HepG2 (cell line): ENCODE data around the gene GCM1. TPM values are rescaled to one million over a fixed set of nuclear protein-coding genes. Genes with fewer than 3 reads are reported as not detected.

Source experiments
- CTCF ChIP-seq: sonication (generic); formaldehyde crosslinking; IDR thresholded peaks from 2 replicates; pipeline ENCODE4 v1.5.0; 2020; ENCODE audit warnings: mild to moderate bottlenecking, missing genetic modification reagents, moderate library complexity
- FUBP1 ChIP-seq: sonication (generic); formaldehyde crosslinking; IDR thresholded peaks from 2 replicates; pipeline ENCODE4 v1.5.1; 2020; ENCODE audit warnings: missing genetic modification reagents, mild to moderate bottlenecking, borderline replicate concordance
- HINFP ChIP-seq: sonication (generic); formaldehyde crosslinking; IDR thresholded peaks from 2 replicates; pipeline ENCODE4 v1.4.0; 2020; ENCODE audit warnings: low read depth, mild to moderate bottlenecking, missing genetic modification reagents
- JARID2 ChIP-seq: sonication (generic); formaldehyde crosslinking; IDR thresholded peaks from 2 replicates; pipeline ENCODE4 v1.8.1; 2023; ENCODE audit warnings: missing genetic modification reagents, inconsistent platforms; ENCODE audit not compliant: insufficient replicate concordance
- NR2C2 ChIP-seq: sonication (generic); formaldehyde crosslinking; IDR thresholded peaks from 2 replicates; pipeline ENCODE4 v1.4.0; 2020; ENCODE audit warnings: missing genetic modification reagents, mild to moderate bottlenecking, moderate library complexity, borderline replicate concordance
- NR3C1 ChIP-seq: sonication (generic); formaldehyde crosslinking; IDR thresholded peaks from 2 replicates; pipeline ENCODE4 v1.4.0; 2020; ENCODE audit warnings: missing genetic modification reagents
- PATZ1 ChIP-seq: sonication (generic); formaldehyde crosslinking; IDR thresholded peaks from 2 replicates; pipeline ENCODE4 v1.4.0; 2020; ENCODE audit warnings: missing genetic modification reagents
- SMAD9 ChIP-seq: sonication (generic); formaldehyde crosslinking; IDR thresholded peaks from 2 replicates; pipeline ENCODE4 v1.5.1; 2020; ENCODE audit warnings: mild to moderate bottlenecking, missing genetic modification reagents
- TEAD2 ChIP-seq: sonication (generic); formaldehyde crosslinking; IDR thresholded peaks from 2 replicates; pipeline ENCODE4 v1.9.0; 2021; ENCODE audit warnings: missing genetic modification reagents
- YEATS2 ChIP-seq: sonication (generic); formaldehyde crosslinking; IDR thresholded peaks from 2 replicates; pipeline ENCODE4 v1.4.0; 2020; ENCODE audit warnings: missing genetic modification reagents, borderline replicate concordance
- ZMAT5 ChIP-seq: sonication (generic); formaldehyde crosslinking; IDR thresholded peaks from 2 replicates; pipeline ENCODE4 v1.5.0; 2020; ENCODE audit warnings: mild to moderate bottlenecking, low read depth, missing genetic modification reagents, borderline replicate concordance
- ZNF225 ChIP-seq: sonication (generic); formaldehyde crosslinking; IDR thresholded peaks from 2 replicates; pipeline ENCODE4 v1.4.0; 2020; ENCODE audit warnings: mild to moderate bottlenecking, missing genetic modification reagents
- ZNF724P ChIP-seq: sonication (generic); formaldehyde crosslinking; IDR thresholded peaks from 2 replicates; pipeline ENCODE4 v1.8.0; 2022; ENCODE audit warnings: missing genetic modification reagents, borderline replicate concordance
- ZNF747 ChIP-seq: sonication (generic); formaldehyde crosslinking; IDR thresholded peaks from 2 replicates; pipeline ENCODE4 v1.8.1; 2023; ENCODE audit warnings: missing genetic modification reagents, mild to moderate bottlenecking, borderline replicate concordance
- polyA plus RNA-seq, 8 experiments: library from polyadenylated mRNA; depleted of rRNA in 3 of 8; stranded (reverse) in 7 of 8; unstranded in 1 of 8; fragments of >200 nt; fragmentation: Illumina TruSeq in 4 of 8; extraction: Trizol in 4 of 8; gene quantifications; 2 replicates each; pipeline versions ENCODE4 v1.2.1 to v1.2.3, GENCODE V29; 2011 to 2016; ENCODE audit warnings: low read depth in 4 of 8, missing spikeins in 1 of 8, mixed read lengths in 1 of 8; ENCODE audit not compliant: insufficient read depth in 1 of 8
- total RNA-seq, 5 experiments: library from RNA; depleted of rRNA; stranded (reverse); fragments of >200 nt; fragmentation: Illumina TruSeq; extraction: Trizol; gene quantifications; 2 replicates each; pipeline ENCODE4 v1.2.3, GENCODE V29; 2016; ENCODE audit warnings: low read depth in 1 of 5

Gene GCM1
- total and polyA plus RNA-seq, 2 of the 13 experiments (the other 11 are each of a cell fraction or from before 2014, with no cell fraction given) = 0.04 to 0.13 TPM

GRCh38 chr6:53171605-53172467 is 23.2 kb upstream of the GCM1 start (continued):
- TF ChIP-seq TEAD2 (CRISPR knock-in tag) (no peak), FUBP1 (CRISPR knock-in tag) (peak; percentile 88; the same call in 1 of the 2 replicates), NR2C2 (CRISPR knock-in tag) (0 out of 2 replicates have a peak, but pooled peaks have one; percentile 26), YEATS2 (CRISPR knock-in tag) (peak; percentile 71; the same call in 1 of the 2 replicates), ZNF747 (CRISPR knock-in tag) (peak; percentile 36; the same call in 1 of the 2 replicates), NR3C1 (no peak), SMAD9 (0 out of 2 replicates have a peak, but pooled peaks have one; percentile 56), JARID2 (CRISPR knock-in tag) (peak; percentile 76), ZNF724P (CRISPR knock-in tag) (peak; percentile 76; the same call in 1 of the 2 replicates), ZMAT5 (CRISPR knock-in tag) (no peak), ZNF225 (CRISPR knock-in tag) (peak; percentile 78; the same call in 1 of the 2 replicates), PATZ1 (no peak), HINFP (CRISPR knock-in tag) (peak; percentile 81; the same call in 1 of the 2 replicates), CTCF (CRISPR knock-in tag) (peak; percentile 100)
